ENCODE results near the gene RNF167. TPM values are rescaled to one million over a fixed set of nuclear protein-coding genes. Genes with fewer than 3 reads are reported as not detected.

The RNF167 gene
- total and polyA plus RNA-seq, 2 of the 13 experiments (the other 11 are each of a cell fraction or from before 2014, with no cell fraction given) = 44.1 to 45.4 TPM

DNA sequence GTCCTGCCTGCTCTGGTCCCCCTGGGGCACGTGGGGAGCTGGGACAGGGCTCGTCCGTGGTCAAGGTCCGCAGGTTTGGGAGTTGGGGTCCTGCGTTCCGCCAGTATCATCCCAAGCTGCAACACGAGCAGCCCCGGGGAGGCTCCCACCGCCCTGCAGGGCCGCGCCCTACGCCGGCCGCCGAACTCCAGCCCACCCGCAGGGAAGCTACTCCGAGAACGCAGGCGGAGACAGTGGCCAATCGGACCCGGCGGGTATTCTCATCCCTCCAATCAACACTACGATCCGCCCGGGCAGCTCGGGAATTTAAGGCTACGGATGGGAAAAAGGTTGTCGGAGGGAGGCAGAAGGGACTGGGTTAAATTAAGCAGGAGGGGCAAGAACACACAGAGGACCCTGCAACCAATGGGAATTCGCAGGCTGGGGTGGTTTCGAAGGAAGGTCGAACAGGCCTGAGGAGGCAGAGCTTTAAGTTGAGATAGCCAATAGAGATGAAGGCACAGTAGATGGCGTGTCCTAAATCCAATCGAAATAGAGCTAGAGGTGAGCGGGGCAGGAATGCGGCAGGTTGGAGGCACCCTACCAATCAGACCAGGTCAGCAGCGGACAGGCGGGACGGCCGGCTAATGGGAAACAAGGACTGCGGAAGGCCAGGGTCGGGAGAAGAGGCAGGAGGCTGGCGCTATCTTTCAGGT, 26.9 kb downstream of the RNF167 start (continued):
- TF ChIP-seq, protein P1, sequence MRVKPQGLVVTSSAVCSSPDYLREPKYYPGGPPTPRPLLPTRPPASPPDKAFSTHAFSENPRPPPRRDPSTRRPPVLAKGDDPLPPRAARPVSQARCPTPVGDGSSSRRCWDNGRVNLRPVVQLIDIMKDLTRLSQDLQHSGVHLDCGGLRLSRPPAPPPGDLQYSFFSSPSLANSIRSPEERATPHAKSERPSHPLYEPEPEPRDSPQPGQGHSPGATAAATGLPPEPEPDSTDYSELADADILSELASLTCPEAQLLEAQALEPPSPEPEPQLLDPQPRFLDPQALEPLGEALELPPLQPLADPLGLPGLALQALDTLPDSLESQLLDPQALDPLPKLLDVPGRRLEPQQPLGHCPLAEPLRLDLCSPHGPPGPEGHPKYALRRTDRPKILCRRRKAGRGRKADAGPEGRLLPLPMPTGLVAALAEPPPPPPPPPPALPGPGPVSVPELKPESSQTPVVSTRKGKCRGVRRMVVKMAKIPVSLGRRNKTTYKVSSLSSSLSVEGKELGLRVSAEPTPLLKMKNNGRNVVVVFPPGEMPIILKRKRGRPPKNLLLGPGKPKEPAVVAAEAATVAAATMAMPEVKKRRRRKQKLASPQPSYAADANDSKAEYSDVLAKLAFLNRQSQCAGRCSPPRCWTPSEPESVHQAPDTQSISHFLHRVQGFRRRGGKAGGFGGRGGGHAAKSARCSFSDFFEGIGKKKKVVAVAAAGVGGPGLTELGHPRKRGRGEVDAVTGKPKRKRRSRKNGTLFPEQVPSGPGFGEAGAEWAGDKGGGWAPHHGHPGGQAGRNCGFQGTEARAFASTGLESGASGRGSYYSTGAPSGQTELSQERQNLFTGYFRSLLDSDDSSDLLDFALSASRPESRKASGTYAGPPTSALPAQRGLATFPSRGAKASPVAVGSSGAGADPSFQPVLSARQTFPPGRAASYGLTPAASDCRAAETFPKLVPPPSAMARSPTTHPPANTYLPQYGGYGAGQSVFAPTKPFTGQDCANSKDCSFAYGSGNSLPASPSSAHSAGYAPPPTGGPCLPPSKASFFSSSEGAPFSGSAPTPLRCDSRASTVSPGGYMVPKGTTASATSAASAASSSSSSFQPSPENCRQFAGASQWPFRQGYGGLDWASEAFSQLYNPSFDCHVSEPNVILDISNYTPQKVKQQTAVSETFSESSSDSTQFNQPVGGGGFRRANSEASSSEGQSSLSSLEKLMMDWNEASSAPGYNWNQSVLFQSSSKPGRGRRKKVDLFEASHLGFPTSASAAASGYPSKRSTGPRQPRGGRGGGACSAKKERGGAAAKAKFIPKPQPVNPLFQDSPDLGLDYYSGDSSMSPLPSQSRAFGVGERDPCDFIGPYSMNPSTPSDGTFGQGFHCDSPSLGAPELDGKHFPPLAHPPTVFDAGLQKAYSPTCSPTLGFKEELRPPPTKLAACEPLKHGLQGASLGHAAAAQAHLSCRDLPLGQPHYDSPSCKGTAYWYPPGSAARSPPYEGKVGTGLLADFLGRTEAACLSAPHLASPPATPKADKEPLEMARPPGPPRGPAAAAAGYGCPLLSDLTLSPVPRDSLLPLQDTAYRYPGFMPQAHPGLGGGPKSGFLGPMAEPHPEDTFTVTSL (CRISPR knock-in tag; IDR thresholded peaks at IDR 0.05; ENCODE audit: borderline replicate concordance) = no peak
- no peak; the same call in 1 of the 2 replicates for TF ChIP-seq ZNF788 (CRISPR knock-in tag; IDR thresholded peaks at IDR 0.05; ENCODE audit: borderline replicate concordance)
- TF ChIP-seq, protein P2, sequence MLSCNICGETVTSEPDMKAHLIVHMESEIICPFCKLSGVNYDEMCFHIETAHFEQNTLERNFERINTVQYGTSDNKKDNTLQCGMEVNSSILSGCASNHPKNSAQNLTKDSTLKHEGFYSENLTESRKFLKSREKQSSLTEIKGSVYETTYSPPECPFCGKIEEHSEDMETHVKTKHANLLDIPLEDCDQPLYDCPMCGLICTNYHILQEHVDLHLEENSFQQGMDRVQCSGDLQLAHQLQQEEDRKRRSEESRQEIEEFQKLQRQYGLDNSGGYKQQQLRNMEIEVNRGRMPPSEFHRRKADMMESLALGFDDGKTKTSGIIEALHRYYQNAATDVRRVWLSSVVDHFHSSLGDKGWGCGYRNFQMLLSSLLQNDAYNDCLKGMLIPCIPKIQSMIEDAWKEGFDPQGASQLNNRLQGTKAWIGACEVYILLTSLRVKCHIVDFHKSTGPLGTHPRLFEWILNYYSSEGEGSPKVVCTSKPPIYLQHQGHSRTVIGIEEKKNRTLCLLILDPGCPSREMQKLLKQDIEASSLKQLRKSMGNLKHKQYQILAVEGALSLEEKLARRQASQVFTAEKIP (CRISPR knock-in tag; IDR thresholded peaks at IDR 0.05; ENCODE audit: borderline replicate concordance) = no peak
- TF ChIP-seq HNRNPUL1 (IDR thresholded peaks at IDR 0.05; ENCODE audit: low read depth, low read length) = no peak
- peak; percentile 77 for TF ChIP-seq CREM (IDR thresholded peaks at IDR 0.05)
- TF ChIP-seq CREM (CRISPR knock-in tag; IDR thresholded peaks at IDR 0.05) = no peak
- no peak for TF ChIP-seq SNRNP70 (IDR thresholded peaks at IDR 0.05; ENCODE audit: low read depth, low read length)
- TF ChIP-seq HMG20B (CRISPR knock-in tag; conservative IDR thresholded peaks at IDR 0.05) = no peak; the same call in 1 of the 2 replicates
- no peak for TF ChIP-seq MTF2 (CRISPR knock-in tag; IDR thresholded peaks at IDR 0.05; ENCODE audit: borderline replicate concordance)
- TF ChIP-seq GATA4 (IDR thresholded peaks at IDR 0.05; ENCODE audit: borderline replicate concordance, low read depth) = no peak
- no peak for TF ChIP-seq ZNF746 (CRISPR knock-in tag; IDR thresholded peaks at IDR 0.05)
- peak; percentile 69 for TF ChIP-seq HDAC1 (CRISPR knock-in tag; IDR thresholded peaks at IDR 0.05)
- TF ChIP-seq, protein P3, sequence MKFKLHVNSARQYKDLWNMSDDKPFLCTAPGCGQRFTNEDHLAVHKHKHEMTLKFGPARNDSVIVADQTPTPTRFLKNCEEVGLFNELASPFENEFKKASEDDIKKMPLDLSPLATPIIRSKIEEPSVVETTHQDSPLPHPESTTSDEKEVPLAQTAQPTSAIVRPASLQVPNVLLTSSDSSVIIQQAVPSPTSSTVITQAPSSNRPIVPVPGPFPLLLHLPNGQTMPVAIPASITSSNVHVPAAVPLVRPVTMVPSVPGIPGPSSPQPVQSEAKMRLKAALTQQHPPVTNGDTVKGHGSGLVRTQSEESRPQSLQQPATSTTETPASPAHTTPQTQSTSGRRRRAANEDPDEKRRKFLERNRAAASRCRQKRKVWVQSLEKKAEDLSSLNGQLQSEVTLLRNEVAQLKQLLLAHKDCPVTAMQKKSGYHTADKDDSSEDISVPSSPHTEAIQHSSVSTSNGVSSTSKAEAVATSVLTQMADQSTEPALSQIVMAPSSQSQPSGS (CRISPR knock-in tag; IDR thresholded peaks at IDR 0.05) = no peak
- TF ChIP-seq MED13 (CRISPR knock-in tag; IDR thresholded peaks at IDR 0.05) = no peak
- peak; percentile 43; the same call in 1 of the 2 replicates for TF ChIP-seq KDM5B (CRISPR knock-in tag; IDR thresholded peaks at IDR 0.05; ENCODE audit: borderline replicate concordance)
- no peak for TF ChIP-seq ARNTL (CRISPR knock-in tag; IDR thresholded peaks at IDR 0.05)
- TF ChIP-seq, protein P4, sequence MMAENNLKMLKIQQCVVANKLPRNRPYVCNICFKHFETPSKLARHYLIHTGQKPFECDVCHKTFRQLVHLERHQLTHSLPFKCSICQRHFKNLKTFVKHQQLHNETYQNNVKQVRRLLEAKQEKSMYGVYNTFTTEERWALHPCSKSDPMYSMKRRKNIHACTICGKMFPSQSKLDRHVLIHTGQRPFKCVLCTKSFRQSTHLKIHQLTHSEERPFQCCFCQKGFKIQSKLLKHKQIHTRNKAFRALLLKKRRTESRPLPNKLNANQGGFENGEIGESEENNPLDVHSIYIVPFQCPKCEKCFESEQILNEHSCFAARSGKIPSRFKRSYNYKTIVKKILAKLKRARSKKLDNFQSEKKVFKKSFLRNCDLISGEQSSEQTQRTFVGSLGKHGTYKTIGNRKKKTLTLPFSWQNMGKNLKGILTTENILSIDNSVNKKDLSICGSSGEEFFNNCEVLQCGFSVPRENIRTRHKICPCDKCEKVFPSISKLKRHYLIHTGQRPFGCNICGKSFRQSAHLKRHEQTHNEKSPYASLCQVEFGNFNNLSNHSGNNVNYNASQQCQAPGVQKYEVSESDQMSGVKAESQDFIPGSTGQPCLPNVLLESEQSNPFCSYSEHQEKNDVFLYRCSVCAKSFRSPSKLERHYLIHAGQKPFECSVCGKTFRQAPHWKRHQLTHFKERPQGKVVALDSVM (CRISPR knock-in tag; IDR thresholded peaks at IDR 0.05) = no peak
- no peak for TF ChIP-seq TCF12 (IDR thresholded peaks at IDR 0.05)
- TF ChIP-seq TCF12 (CRISPR knock-in tag; IDR thresholded peaks at IDR 0.05) = no peak
- no peak for TF ChIP-seq ZNF564 (CRISPR knock-in tag; IDR thresholded peaks at IDR 0.05)

Data from HepG2 (cell line).